ENCODE results near the gene MTFR1L.

MTFR1L gene

DNA sequence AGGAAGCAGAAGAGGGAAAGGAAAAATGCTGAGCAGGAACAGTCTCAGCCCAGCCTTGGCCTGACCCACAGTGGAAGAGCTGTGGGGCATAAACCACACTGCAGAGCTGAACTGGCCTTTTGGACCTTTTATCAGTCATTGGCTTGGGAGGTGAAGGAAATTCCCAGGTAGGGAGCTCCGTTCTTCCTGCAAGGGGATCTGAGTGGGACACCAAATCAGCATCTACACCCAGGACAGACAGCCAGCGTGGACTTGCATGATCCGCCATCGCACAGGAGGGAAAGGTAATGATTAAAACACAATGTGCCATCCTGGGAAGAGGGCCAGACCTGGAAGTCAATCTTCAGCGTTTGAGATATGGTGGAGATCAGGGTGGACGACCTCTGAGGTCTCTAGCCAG, 1.2 kb upstream of the MTFR1L start:
- no peak for TF ChIP-seq GATA3 (IDR thresholded peaks at IDR 0.05; ENCODE audit: low read depth, low read length)
- no peak for TF ChIP-seq GATA2 (IDR thresholded peaks at IDR 0.05; ENCODE audit: low read depth, low read length)

- TF ChIP-seq GATA2 (IDR thresholded peaks at IDR 0.05; ENCODE audit: low read depth, low read length) (no peak), GATA3 (IDR thresholded peaks at IDR 0.05; ENCODE audit: low read depth, low read length) (no peak)
These were observed 725 bp downstream of the MTFR1L start for GRCh38 chr1:25820247-25821111.

DNA sequence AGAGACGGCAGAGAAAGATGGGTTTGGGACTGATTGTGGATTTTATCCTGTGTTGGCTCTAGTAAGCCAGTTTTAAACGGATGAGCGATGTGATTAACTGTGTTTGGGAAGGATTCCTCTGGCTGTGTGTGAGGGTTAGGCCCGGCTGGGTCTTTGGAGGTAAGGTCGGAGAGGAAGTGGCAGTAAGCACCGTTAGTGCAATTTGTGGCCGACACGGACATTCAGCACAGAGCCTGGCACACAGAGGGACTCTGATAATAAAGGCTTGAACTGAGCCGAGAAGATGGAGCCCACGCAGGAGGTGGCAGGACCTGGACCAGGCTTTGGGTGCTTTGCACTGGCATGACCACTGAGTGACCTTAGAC, 1.3 kb downstream of the MTFR1L start:
- no peak for TF ChIP-seq GATA2 (IDR thresholded peaks at IDR 0.05; ENCODE audit: low read depth, low read length)
- no peak for TF ChIP-seq GATA3 (IDR thresholded peaks at IDR 0.05; ENCODE audit: low read depth, low read length)

DNA sequence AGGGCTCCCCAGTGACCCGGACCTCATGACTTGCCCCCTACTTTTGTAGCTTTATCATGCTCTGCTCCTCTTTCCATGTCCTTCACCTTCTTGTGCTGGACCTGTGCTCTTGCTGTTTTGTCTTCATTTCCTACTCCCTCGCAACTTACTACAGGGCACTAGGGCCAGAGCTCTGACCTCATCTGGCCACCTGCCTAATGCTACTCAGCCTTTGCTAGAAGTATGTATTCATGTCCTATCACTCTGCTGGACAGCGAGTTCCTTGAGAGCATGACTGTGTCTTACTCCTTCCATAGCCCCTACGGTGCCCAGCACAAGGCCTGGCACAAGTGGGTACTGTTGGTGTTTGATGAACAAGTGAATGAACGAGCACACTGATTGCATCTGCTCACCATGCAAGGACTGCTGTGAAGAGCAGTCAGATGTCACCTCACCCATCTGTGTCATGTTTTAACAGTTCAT, 1.9 kb downstream of the MTFR1L start:
- TF ChIP-seq GATA3 (IDR thresholded peaks at IDR 0.05; ENCODE audit: low read depth, low read length) = no peak
- TF ChIP-seq GATA2 (IDR thresholded peaks at IDR 0.05; ENCODE audit: low read depth, low read length) = no peak

DNA sequence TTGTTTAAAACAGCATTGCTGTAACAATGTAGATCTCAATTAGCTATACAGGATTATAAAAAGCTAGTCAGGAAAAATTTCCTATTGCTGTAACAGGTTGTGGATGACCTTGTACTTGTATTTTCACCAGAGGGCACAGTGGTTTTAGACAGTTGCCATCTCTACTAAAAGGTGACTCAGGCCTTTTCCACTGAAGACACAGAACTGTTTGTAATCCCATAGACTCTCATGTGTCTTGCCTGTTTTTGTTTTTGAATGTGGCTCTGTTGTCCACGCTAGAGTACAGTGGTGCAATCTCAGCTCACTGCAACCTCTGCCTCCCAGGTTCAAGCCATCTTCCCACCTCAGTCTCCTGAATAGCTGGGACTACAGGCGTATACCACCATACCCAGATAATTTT, 5.9 kb downstream of the MTFR1L start:
- TF ChIP-seq GATA3 (IDR thresholded peaks at IDR 0.05; ENCODE audit: low read depth, low read length) (no peak), GATA2 (IDR thresholded peaks at IDR 0.05; ENCODE audit: low read depth, low read length) (no peak)

- TF ChIP-seq GATA3 (IDR thresholded peaks at IDR 0.05; ENCODE audit: low read depth, low read length) (no peak), GATA2 (IDR thresholded peaks at IDR 0.05; ENCODE audit: low read depth, low read length) (no peak)
These were observed 6.8 kb downstream of the MTFR1L start for GRCh38 chr1:25826571-25826970.

DNA sequence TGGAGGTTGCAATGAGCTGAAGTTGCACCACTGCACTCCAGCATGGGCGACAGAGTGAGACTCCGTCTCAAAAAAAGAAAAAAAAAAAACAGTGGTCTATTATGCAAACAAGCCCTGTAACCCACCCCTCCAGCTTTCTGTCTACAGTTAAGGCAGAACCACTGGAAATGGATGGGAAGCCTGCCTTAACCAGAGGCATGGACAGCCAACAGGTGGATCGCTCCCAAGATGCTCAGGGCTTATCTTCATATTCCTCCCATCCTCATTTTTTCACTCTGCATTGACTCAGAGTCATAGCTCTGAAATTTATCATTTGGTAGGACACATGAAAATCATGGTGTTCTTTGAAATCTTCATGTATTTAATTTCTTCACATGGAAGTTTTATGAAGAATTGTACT, 8.7 kb downstream of the MTFR1L start:
- TF ChIP-seq GATA2 (IDR thresholded peaks at IDR 0.05; ENCODE audit: low read depth, low read length) (no peak), GATA3 (IDR thresholded peaks at IDR 0.05; ENCODE audit: low read depth, low read length) (no peak)

- TF ChIP-seq GATA3 (IDR thresholded peaks at IDR 0.05; ENCODE audit: low read depth, low read length) (no peak), GATA2 (IDR thresholded peaks at IDR 0.05; ENCODE audit: low read depth, low read length) (no peak)
These were observed 9.3 kb downstream of the MTFR1L start for GRCh38 chr1:25829046-25829445.

DNA sequence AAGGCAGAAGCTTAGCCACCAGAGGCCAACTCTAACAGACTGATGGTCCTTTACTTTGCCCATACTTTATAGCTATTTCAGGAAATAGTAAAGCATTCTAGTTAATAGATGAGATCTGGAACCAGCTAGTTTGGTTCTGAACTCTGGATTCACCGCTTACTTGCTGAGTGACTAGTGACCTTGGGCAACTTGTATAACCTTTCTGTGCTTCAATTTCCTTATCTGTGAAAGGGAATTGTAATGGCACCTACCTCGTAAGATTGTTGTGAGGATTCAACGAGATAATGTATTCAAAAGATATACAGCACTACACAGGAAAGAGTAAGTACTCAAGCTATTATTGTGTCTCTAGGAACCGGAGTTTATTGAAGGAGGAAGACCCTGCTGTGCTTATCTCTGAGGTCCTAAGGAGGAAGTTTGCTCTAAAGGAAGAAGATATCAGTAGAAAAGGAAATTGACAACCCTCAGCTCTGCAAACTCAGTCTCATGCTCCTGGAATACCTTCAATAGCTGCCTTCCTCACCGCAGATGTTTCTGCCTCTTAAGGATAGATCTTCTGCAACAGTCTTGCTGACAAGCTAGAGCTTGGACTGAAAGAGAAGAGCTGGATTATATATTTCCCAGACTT, 11.9 kb downstream of the MTFR1L start:
- TF ChIP-seq GATA3 (IDR thresholded peaks at IDR 0.05; ENCODE audit: low read depth, low read length) (no peak), GATA2 (IDR thresholded peaks at IDR 0.05; ENCODE audit: low read depth, low read length) (no peak)

DNA sequence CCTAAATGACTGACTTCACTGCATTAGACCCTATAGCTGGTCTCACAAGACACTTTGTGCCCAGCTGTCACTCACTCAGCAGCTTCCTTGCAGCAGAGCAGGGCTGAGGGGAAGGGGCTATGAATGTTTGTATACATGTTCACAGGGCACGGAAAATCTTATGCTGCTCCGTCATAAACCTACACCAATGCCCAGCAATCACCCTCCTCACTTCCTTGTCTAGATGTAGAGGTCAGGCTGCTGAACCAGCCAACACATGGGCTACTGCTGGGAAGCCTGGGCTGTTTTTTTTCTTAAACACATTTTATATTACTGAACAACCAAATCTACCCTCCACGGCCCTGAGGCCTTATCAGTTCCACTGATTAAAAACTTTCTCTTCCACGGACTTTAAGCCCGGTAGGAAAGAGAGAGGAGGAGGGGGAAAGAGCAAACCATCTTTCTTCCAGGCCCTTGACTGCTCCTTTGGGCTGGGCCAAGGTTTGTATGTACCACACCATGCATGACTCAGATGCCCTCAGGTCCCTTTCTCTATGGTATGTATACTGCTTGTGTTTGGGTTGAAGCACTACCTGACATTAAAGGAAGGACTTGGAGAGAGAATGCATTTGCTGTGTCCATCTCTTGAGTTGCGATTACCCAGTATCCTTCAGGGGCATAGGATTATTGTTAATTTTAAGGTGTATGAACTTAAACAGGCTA, 12.7 kb downstream of the MTFR1L start:
- TF ChIP-seq GATA2 (IDR thresholded peaks at IDR 0.05; ENCODE audit: low read depth, low read length) = no peak
- no peak for TF ChIP-seq GATA3 (IDR thresholded peaks at IDR 0.05; ENCODE audit: low read depth, low read length)

DNA sequence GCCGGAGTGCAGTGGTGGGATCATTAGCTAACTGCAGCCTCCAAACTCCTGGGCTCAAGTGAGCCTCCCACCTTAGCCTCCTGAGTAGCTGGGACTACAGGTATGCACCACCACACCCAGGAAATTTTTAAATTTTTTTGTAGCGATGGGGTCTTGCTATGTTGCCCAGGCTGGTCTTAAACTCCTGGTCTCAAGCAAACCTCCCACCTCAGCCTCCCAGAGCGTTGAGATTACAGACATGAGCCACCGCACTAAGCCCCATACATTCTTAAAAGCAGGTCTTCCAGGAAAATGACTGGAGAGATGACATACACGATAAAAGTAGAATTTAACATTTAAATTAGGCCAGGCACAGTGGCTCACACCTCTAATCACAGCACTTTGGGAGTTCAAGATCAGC, 13.4 kb downstream of the MTFR1L start:
- TF ChIP-seq GATA3 (IDR thresholded peaks at IDR 0.05; ENCODE audit: low read depth, low read length) (no peak), GATA2 (IDR thresholded peaks at IDR 0.05; ENCODE audit: low read depth, low read length) (no peak)

GRCh38 chr1:25834894-25835293, 15.1 kb downstream of the MTFR1L start:
- TF ChIP-seq GATA3 (IDR thresholded peaks at IDR 0.05; ENCODE audit: low read depth, low read length) (no peak), GATA2 (IDR thresholded peaks at IDR 0.05; ENCODE audit: low read depth, low read length) (no peak)

DNA sequence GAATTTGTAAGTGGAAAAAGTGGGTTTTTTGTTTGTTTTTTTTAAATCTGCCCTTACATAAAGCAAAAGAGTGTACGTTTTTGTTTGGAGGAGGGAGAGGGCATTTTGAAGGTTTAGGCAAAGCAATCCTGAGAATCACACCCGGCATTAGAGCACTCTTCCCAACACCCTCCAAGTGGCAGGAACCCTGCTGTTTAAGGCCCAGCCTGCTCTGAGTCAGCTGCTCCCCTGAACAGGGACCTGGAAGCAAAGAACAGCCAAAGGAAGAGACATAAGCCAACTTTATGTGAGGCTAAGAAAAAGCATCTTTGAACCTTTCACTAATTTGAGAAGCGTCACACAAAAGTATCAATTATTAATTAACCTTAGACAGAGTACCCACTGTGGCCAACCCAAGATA, 16.9 kb downstream of the MTFR1L start:
- TF ChIP-seq GATA2 (IDR thresholded peaks at IDR 0.05; ENCODE audit: low read depth, low read length) = no peak
- no peak for TF ChIP-seq GATA3 (IDR thresholded peaks at IDR 0.05; ENCODE audit: low read depth, low read length)

DNA sequence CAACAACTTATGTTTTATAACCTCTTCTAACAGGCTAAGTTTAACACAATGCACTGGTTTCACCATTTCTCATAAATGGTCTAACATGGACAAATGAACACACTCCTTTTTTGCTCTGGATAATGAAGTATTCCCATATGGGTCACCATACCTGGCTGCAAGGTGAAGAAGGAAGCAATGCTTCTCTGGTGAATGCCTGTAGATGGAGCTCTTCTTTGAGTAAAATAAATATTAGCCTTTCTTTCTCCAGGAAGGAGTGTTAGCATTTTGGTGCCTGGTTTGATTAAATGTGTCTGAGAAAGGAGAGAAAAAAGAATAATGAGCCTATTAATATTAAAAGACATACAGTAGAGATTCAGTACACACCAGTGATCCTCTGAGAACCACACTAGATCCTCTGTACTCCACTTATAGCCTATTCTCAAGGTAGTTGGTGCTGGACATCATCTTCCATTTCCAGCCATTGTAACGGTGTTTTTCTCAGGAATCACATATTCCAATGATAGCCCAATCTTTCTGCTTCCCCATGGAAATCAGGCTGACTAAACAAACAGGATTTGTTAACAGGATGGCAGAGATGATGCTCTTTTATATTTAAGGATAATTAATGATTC, 17.6 kb downstream of the MTFR1L start:
- TF ChIP-seq GATA3 (IDR thresholded peaks at IDR 0.05; ENCODE audit: low read depth, low read length) (no peak), GATA2 (IDR thresholded peaks at IDR 0.05; ENCODE audit: low read depth, low read length) (no peak)

Data from SH-SY5Y (cell line).